ENCODE measurements around the gene CUEDC1. TPM values are rescaled to one million over a fixed set of nuclear protein-coding genes. Genes with fewer than 3 reads are reported as not detected.

The CUEDC1 gene
- total and polyA plus RNA-seq, 3 experiments from 2014 or later: 0.33 to 0.73 TPM; not detected in 1

DNA sequence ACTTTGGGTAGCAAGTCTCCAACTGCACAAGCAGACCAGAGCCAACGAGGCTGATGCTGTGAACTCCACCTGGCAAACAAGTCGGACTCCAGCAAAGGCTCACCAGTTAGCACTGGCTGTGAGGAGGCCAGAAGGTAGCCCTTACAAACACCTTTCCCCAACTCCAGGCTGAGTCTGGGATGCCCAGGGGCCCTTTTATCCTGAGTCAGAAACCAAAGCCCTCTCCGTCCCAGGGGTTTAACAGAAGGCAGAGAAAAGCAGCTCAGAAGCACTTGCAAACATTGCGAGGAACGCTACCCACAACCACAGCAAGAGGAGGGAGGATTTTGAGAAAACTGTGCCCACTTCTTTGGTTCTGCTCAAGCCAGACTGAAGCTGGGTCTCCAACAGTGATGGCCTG, 25.0 kb downstream of the CUEDC1 start:
- Mint-ChIP-seq H3K27me3 (peaks cover 9 to 39% of the 10 kb centered on the region in 2 donors), H3K4me1 (no peaks in the 10 kb centered on the region), H3K27ac (no peak overlapping the region), H3K4me3 (no peak overlapping the region), H3K9me3 (no peaks in the 10 kb centered on the region), H3K36me3 (no peaks in the 10 kb centered on the region)
- no peaks in the 10 kb centered on the region for H3K4me1 ChIP-seq (ENCODE audit: insufficient read depth, low read length)
- H3K36me3 ChIP-seq (ENCODE audit: insufficient read depth, low read length): no peaks in the 10 kb centered on the region
- POLR2A ChIA-PET: no interaction called here
- no peak overlapping the region for H3K27ac ChIP-seq (ENCODE audit: low read depth, low read length)
- H3K4me3 ChIP-seq (ENCODE audit: low read length): no peak overlapping the region
- DNase-seq: no peak
- CTCF ChIA-PET: no interaction called here
- H3K9me3 ChIP-seq (ENCODE audit: low read length): no peaks in the 10 kb centered on the region
- peaks cover 5% of the 10 kb centered on the region for H3K27me3 ChIP-seq (ENCODE audit: insufficient read depth, low read length, poor library complexity, severe bottlenecking)

GRCh38 chr17:57929386-57929785, 25.8 kb downstream of the CUEDC1 start:
- no peak overlapping the region for H3K27ac Mint-ChIP-seq
- ChIA-PET POLR2A (no interaction called here), CTCF (no interaction called here)
- no peaks in the 10 kb centered on the region for H3K9me3 Mint-ChIP-seq
- Histone ChIP-seq H3K27ac (ENCODE audit: low read depth, low read length) (no peak overlapping the region), H3K36me3 (ENCODE audit: insufficient read depth, low read length) (no peaks in the 10 kb centered on the region), H3K4me1 (ENCODE audit: insufficient read depth, low read length) (no peaks in the 10 kb centered on the region), H3K27me3 (ENCODE audit: insufficient read depth, low read length, poor library complexity, severe bottlenecking) (peaks cover 5% of the 10 kb centered on the region), H3K4me3 (ENCODE audit: low read length) (no peak overlapping the region), H3K9me3 (ENCODE audit: low read length) (no peaks in the 10 kb centered on the region)
- DNase-seq: no peak
- H3K27me3 Mint-ChIP-seq: peaks cover 9 to 47% of the 10 kb centered on the region in 2 donors
- H3K4me3 Mint-ChIP-seq: no peak overlapping the region
- H3K4me1 Mint-ChIP-seq: peaks cover 0 to 1% (median 0%) of the 10 kb centered on the region in 3 donors
- no peaks in the 10 kb centered on the region for H3K36me3 Mint-ChIP-seq

- H3K4me3 ChIP-seq (ENCODE audit: low read length): no peak overlapping the region
These were observed 26.3 kb downstream of the CUEDC1 start for GRCh38 chr17:57928928-57929327.

DNA sequence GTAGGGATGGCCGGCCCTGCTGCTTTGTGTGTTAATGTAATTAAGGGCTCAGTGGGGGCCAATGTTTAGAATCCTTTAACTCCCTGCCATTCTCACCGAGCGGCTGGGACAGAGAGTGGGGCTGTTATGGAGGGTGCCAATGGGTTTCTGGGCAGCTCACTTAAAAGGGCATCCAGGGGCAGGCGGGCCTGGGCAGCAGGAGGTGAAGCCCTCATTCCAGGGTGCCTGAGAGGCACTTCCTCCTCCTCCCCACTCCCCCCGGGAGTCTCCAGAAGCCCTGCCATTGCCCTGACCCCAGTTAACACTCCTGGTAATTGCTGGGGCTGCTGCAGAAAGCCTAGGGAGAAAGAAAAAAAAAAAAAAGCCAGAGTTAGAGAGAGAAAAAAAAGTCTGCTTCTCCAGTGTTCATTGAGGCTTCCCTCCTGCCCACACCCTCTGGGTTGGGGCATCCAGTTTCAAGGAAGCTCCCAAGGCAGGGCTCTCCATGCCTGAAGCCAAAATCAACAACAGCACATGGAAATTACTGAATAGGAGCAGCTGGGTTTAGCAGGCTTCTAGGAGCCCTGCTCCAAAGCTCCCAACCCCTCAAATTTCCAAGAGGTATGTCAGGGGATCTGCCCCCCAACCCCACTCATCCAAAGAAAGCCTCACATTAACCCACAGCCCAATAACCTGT, 28.0 kb downstream of the CUEDC1 start:
- Mint-ChIP-seq H3K27me3 (peaks cover 9 to 41% of the 10 kb centered on the region in 2 donors), H3K9me3 (no peaks in the 10 kb centered on the region), H3K36me3 (no peaks in the 10 kb centered on the region), H3K4me3 (no peak overlapping the region), H3K4me1 (peaks cover 4 to 10% (median 6%) of the 10 kb centered on the region in 3 donors), H3K27ac (peak overlapping the region in 1 of 8 donors; percentile 36)
- no peaks in the 10 kb centered on the region for H3K4me1 ChIP-seq (ENCODE audit: insufficient read depth, low read length)
- DNase-seq: no peak
- ChIA-PET CTCF (interaction anchor here (1.2 kb wide), 1 partner anchor 34 kb away, joined by 3 read pairs; no protein-coding TSS in a partner anchor), POLR2A (no interaction called here)
- no peaks in the 10 kb centered on the region for H3K36me3 ChIP-seq (ENCODE audit: insufficient read depth, low read length)
- no peaks in the 10 kb centered on the region for H3K9me3 ChIP-seq (ENCODE audit: low read length)
- peaks cover 5% of the 10 kb centered on the region for H3K27me3 ChIP-seq (ENCODE audit: insufficient read depth, low read length, poor library complexity, severe bottlenecking)
- H3K27ac ChIP-seq (ENCODE audit: low read depth, low read length): no peak overlapping the region
- H3K4me3 ChIP-seq (ENCODE audit: low read length): no peak overlapping the region

More at GRCh38 chr17:57928928-57929327, 26.3 kb downstream of the CUEDC1 start:
- Histone ChIP-seq H3K9me3 (ENCODE audit: low read length) (no peaks in the 10 kb centered on the region), H3K27me3 (ENCODE audit: insufficient read depth, low read length, poor library complexity, severe bottlenecking) (peaks cover 5% of the 10 kb centered on the region), H3K4me1 (ENCODE audit: insufficient read depth, low read length) (no peaks in the 10 kb centered on the region), H3K36me3 (ENCODE audit: insufficient read depth, low read length) (no peaks in the 10 kb centered on the region), H3K27ac (ENCODE audit: low read depth, low read length) (no peak overlapping the region)
- peaks cover 0 to 3% (median 0%) of the 10 kb centered on the region in 3 donors for H3K4me1 Mint-ChIP-seq
- DNase-seq: no peak
- no peak overlapping the region for H3K4me3 Mint-ChIP-seq
- POLR2A ChIA-PET: no interaction called here
- no peak overlapping the region for H3K27ac Mint-ChIP-seq
- no peaks in the 10 kb centered on the region for H3K36me3 Mint-ChIP-seq
- CTCF ChIA-PET: interaction anchor here (1.2 kb wide), 1 partner anchor 36 kb away, joined by 3 read pairs; no protein-coding TSS in a partner anchor
- peaks cover 9 to 50% of the 10 kb centered on the region in 2 donors for H3K27me3 Mint-ChIP-seq
- no peaks in the 10 kb centered on the region for H3K9me3 Mint-ChIP-seq

DNA sequence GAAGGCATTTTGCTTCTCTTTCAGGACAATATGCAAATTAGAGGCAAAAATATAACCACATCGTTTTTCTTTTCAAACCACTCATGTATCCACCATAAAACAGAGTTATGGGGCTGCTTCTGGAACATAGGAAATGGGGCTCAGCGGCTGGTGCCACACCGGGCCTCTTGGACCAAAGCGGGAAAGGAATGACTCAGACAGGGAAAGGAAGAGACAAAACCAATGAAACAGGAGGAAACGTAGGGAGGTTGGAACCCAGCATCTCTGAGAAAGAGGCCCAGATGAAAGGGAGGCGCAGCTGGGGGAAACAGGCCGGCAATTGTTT, 28.5 kb downstream of the CUEDC1 start:
- Histone ChIP-seq H3K9me3 (ENCODE audit: low read length) (no peaks in the 10 kb centered on the region), H3K27ac (ENCODE audit: low read depth, low read length) (no peak overlapping the region), H3K36me3 (ENCODE audit: insufficient read depth, low read length) (no peaks in the 10 kb centered on the region), H3K27me3 (ENCODE audit: insufficient read depth, low read length, poor library complexity, severe bottlenecking) (peaks cover 5% of the 10 kb centered on the region), H3K4me3 (ENCODE audit: low read length) (no peak overlapping the region), H3K4me1 (ENCODE audit: insufficient read depth, low read length) (no peaks in the 10 kb centered on the region)
- ChIA-PET CTCF (no interaction called here), POLR2A (no interaction called here)
- Mint-ChIP-seq H3K4me3 (no peak overlapping the region), H3K4me1 (peaks cover 4 to 10% (median 6%) of the 10 kb centered on the region in 3 donors), H3K27ac (no peak overlapping the region), H3K9me3 (no peaks in the 10 kb centered on the region), H3K36me3 (no peaks in the 10 kb centered on the region), H3K27me3 (peaks cover 9 to 39% of the 10 kb centered on the region in 2 donors)
- DNase-seq: no peak

DNA sequence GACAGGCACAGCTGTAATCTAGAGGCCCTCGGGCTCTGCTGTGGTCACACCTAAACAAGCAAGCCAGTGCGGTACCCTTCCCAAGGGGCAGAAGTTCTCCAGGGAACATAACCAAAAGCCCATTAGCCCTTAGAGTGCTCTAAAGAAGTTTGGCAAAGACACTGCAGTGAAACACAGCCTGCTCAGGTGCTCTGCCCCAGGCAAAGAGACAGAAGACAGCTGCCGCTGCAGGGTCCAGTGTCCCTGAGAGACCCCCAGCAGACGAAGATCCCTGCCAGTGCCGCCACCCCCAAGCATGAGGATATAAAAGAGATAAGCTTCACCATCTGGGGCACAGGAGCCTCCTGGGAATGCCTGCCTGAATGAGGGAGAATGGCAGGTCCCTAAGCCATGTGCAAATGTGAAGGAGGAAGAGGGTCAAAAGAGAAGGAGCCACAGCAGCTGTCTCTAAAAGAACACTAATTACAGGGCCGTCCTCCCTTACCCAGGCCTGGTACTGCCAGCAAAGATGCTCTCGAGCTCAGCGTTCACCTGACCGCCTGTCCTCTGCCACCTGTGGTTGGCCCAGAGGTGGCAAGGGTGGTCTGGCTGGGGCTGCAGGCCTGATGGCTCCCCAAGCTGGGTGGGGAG, 29.7 kb downstream of the CUEDC1 start:
- peaks cover 5 to 34% of the 10 kb centered on the region in 2 donors for H3K27me3 Mint-ChIP-seq
- Histone ChIP-seq H3K4me1 (ENCODE audit: insufficient read depth, low read length) (no peaks in the 10 kb centered on the region), H3K27ac (ENCODE audit: low read depth, low read length) (no peak overlapping the region), H3K9me3 (ENCODE audit: low read length) (no peaks in the 10 kb centered on the region), H3K4me3 (ENCODE audit: low read length) (no peak overlapping the region), H3K36me3 (ENCODE audit: insufficient read depth, low read length) (no peaks in the 10 kb centered on the region), H3K27me3 (ENCODE audit: insufficient read depth, low read length, poor library complexity, severe bottlenecking) (peaks cover 5% of the 10 kb centered on the region)
- H3K4me3 Mint-ChIP-seq: no peak overlapping the region
- CTCF ChIA-PET: no interaction called here
- H3K9me3 Mint-ChIP-seq: no peaks in the 10 kb centered on the region
- no peak overlapping the region for H3K27ac Mint-ChIP-seq
- peaks cover 4 to 10% (median 6%) of the 10 kb centered on the region in 3 donors for H3K4me1 Mint-ChIP-seq
- POLR2A ChIA-PET: no interaction called here
- no peak for DNase-seq
- no peaks in the 10 kb centered on the region for H3K36me3 Mint-ChIP-seq

GRCh38 chr17:57924677-57925076, 30.5 kb downstream of the CUEDC1 start:
- Histone ChIP-seq H3K27me3 (ENCODE audit: insufficient read depth, low read length, poor library complexity, severe bottlenecking) (peaks cover 5% of the 10 kb centered on the region), H3K4me3 (ENCODE audit: low read length) (no peak overlapping the region), H3K4me1 (ENCODE audit: insufficient read depth, low read length) (no peaks in the 10 kb centered on the region), H3K36me3 (ENCODE audit: insufficient read depth, low read length) (no peaks in the 10 kb centered on the region), H3K27ac (ENCODE audit: low read depth, low read length) (no peak overlapping the region), H3K9me3 (ENCODE audit: low read length) (no peaks in the 10 kb centered on the region)
- POLR2A ChIA-PET: no interaction called here
- H3K9me3 Mint-ChIP-seq: no peaks in the 10 kb centered on the region
- no peak overlapping the region for H3K27ac Mint-ChIP-seq
- DNase-seq: no peak
- H3K36me3 Mint-ChIP-seq: no peaks in the 10 kb centered on the region
- H3K4me3 Mint-ChIP-seq: no peak overlapping the region
- CTCF ChIA-PET: no interaction called here
- peaks cover 4 to 10% (median 6%) of the 10 kb centered on the region in 3 donors for H3K4me1 Mint-ChIP-seq
- H3K27me3 Mint-ChIP-seq: peaks cover 6 to 34% of the 10 kb centered on the region in 2 donors

- H3K4me1 Mint-ChIP-seq: peaks cover 4 to 10% (median 6%) of the 10 kb centered on the region in 3 donors
- no peaks in the 10 kb centered on the region for H3K36me3 ChIP-seq (ENCODE audit: insufficient read depth, low read length)
- H3K4me3 ChIP-seq (ENCODE audit: low read length): no peak overlapping the region
- H3K4me1 ChIP-seq (ENCODE audit: insufficient read depth, low read length): no peaks in the 10 kb centered on the region
- no peaks in the 10 kb centered on the region for H3K9me3 ChIP-seq (ENCODE audit: low read length)
- ChIA-PET POLR2A (no interaction called here), CTCF (interaction anchor here (1.3 kb wide), 1 partner anchor 77 kb away, joined by 3 read pairs; no protein-coding TSS in a partner anchor)
- H3K4me3 Mint-ChIP-seq: no peak overlapping the region
- H3K27ac ChIP-seq (ENCODE audit: low read depth, low read length): no peak overlapping the region
- no peak for DNase-seq
- peaks cover 5 to 28% of the 10 kb centered on the region in 2 donors for H3K27me3 Mint-ChIP-seq
- H3K27ac Mint-ChIP-seq: no peak overlapping the region
- no peaks in the 10 kb centered on the region for H3K9me3 Mint-ChIP-seq
- no peaks in the 10 kb centered on the region for H3K36me3 Mint-ChIP-seq
- peaks cover 5% of the 10 kb centered on the region for H3K27me3 ChIP-seq (ENCODE audit: insufficient read depth, low read length, poor library complexity, severe bottlenecking)
These were observed 31.9 kb downstream of the CUEDC1 start for GRCh38 chr17:57923182-57923872.

Data from CD8-positive, alpha-beta memory T cell (primary cell).